OCI-LY1 (cell line): ENCODE results near the gene TMEM178B.

Source experiments
- H2AFZ ChIP-seq: fragments of 200-600 bp; sonication (generic), shearing (Covaris generic); 2 replicates; pipeline ENCODE4 v1.6.0; 2014; ENCODE audit warnings: antibody characterized with exemption, mild to moderate bottlenecking, low read length
- H3F3A ChIP-seq: fragments of 200-600 bp; sonication (generic), shearing (Covaris generic); 2 replicates; pipeline ENCODE4 v1.6.0; 2014; ENCODE audit warnings: mild to moderate bottlenecking, antibody characterized with exemption, low read length, moderate library complexity; ENCODE audit not compliant: insufficient read depth
- H3K27ac ChIP-seq: fragments of 200-600 bp; sonication (generic); 2 replicates; pipeline ENCODE4 v1.5.1; 2014; ENCODE audit warnings: low read length, mixed run types, mild to moderate bottlenecking, low read depth; ENCODE audit not compliant: poor library complexity, severe bottlenecking
- H3K27me3 ChIP-seq: fragments of 200-600 bp; sonication (generic); 2 replicates; pipeline ENCODE4 v1.6.0; 2014; ENCODE audit warnings: antibody characterized with exemption, mild to moderate bottlenecking, low read length, moderate library complexity; ENCODE audit not compliant: insufficient read depth
- H3K36me3 ChIP-seq: fragments of 200-600 bp; sonication (generic); 2 replicates; pipeline ENCODE4 v1.6.1; 2014; ENCODE audit warnings: mild to moderate bottlenecking, antibody characterized with exemption, low read length, moderate library complexity, mixed read lengths; ENCODE audit not compliant: insufficient read depth
- H3K4me1 ChIP-seq: fragments of 200-600 bp; sonication (generic); 2 replicates; pipeline ENCODE4 v1.5.1; 2014; ENCODE audit warnings: mild to moderate bottlenecking, low read length, moderate library complexity; ENCODE audit not compliant: insufficient read depth, severe bottlenecking
- H3K4me2 ChIP-seq: fragments of 200-600 bp; sonication (generic), shearing (Covaris generic); 2 replicates; pipeline ENCODE4 v1.6.1; 2014; ENCODE audit warnings: low read length
- H3K4me3 ChIP-seq: fragments of 200-600 bp; sonication (generic); 2 replicates; pipeline ENCODE4 v1.5.1; 2014; ENCODE audit warnings: low read length, low read depth, mild to moderate bottlenecking, mixed read lengths; ENCODE audit not compliant: poor library complexity, severe bottlenecking
- H3K79me2 ChIP-seq: fragments of 200-600 bp; shearing (Covaris generic); 2 replicates; pipeline ENCODE4 v1.6.1; 2016; ENCODE audit warnings: mixed run types, low read length, mixed read lengths; ENCODE audit not compliant: insufficient read depth
- H3K9ac ChIP-seq: fragments of 200-600 bp; sonication (generic), shearing (Covaris generic); 2 replicates; pipeline ENCODE4 v1.6.1; 2014; ENCODE audit warnings: mild to moderate bottlenecking, low read length, mixed read lengths
- H3K9me2 ChIP-seq: fragments of 200-600 bp; sonication (generic), shearing (Covaris generic); 2 replicates; pipeline ENCODE4 v1.6.1; 2014; ENCODE audit warnings: low read depth, mild to moderate bottlenecking, low read length, mixed read lengths
- H3K9me3 ChIP-seq: fragments of 200-600 bp; shearing (Covaris generic); 2 replicates; pipeline ENCODE4 v1.6.1; 2014; ENCODE audit warnings: low read length, mixed read lengths
- H4K20me1 ChIP-seq: fragments of 200-600 bp; sonication (generic), shearing (Covaris generic); 2 replicates; pipeline ENCODE4 v1.6.0; 2016; ENCODE audit warnings: mild to moderate bottlenecking, low read length; ENCODE audit not compliant: insufficient read depth
- CTCF ChIP-seq: fragments of 200-600 bp; sonication (generic), shearing (Covaris generic); IDR thresholded peaks from 2 replicates; pipeline ENCODE4 v1.5.1; 2017; ENCODE audit warnings: mild to moderate bottlenecking, antibody characterized with exemption, low read length, moderate library complexity, mixed read lengths
- EZH2 ChIP-seq: fragments of 200-600 bp; sonication (generic), shearing (Covaris generic); IDR thresholded peaks from 2 replicates; pipeline ENCODE4 v1.8.0; 2017; ENCODE audit warnings: borderline replicate concordance, mixed run types, mild to moderate bottlenecking, antibody characterized with exemption, low read length, moderate library complexity, mixed read lengths

TMEM178B gene

GRCh38 chr7:141461924-141462323 is 388.1 kb downstream of the TMEM178B start:
- Histone ChIP-seq H3K4me1 (no peaks in the 10 kb centered on the region), H3K9ac (no peak overlapping the region), H3K27ac (no peak overlapping the region), H3K27me3 (no peaks in the 10 kb centered on the region), H3K4me2 (no peak overlapping the region), H3K4me3 (no peak overlapping the region), H3F3A (no peaks in the 10 kb centered on the region), H4K20me1 (no peaks in the 10 kb centered on the region), H3K9me3 (no peaks in the 10 kb centered on the region), H3K79me2 (no peaks in the 10 kb centered on the region), H3K9me2 (no peaks in the 10 kb centered on the region), H3K36me3 (no peaks in the 10 kb centered on the region), H2AFZ (no peak overlapping the region)
- no peak for TF ChIP-seq CTCF
- no peak for TF ChIP-seq EZH2

DNA sequence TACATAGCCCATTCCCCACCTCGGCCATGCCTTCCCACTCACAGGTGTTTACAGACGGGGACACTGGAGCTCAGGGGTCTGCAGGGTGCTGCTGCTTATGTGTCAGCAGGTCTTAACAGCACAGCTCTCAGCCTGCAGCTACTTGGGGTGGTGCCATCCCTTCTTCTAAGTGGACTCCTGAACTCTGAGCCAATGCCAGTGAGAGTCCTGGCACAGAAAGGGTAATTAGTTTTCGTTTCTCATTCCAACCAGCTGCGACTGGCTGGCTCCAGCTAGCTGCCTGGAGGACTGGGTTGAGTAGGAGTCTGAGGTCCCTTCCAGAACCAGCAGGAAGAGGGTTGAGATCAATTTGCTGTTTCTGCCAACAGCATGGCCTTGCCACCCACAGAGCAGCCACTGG is 389.1 kb downstream of the TMEM178B start:
- H3K36me3 ChIP-seq: no peaks in the 10 kb centered on the region
- H3K4me1 ChIP-seq: no peaks in the 10 kb centered on the region
- TF ChIP-seq EZH2: no peak
- TF ChIP-seq CTCF: no peak
- H3K9me3 ChIP-seq: no peaks in the 10 kb centered on the region
- no peak overlapping the region for H3K4me3 ChIP-seq
- H3K9ac ChIP-seq: no peak overlapping the region
- H3K4me2 ChIP-seq: no peak overlapping the region
- H4K20me1 ChIP-seq: no peaks in the 10 kb centered on the region
- H3K27me3 ChIP-seq: no peaks in the 10 kb centered on the region
- H3K79me2 ChIP-seq: no peaks in the 10 kb centered on the region
- no peak overlapping the region for H2AFZ ChIP-seq
- H3F3A ChIP-seq: no peaks in the 10 kb centered on the region
- no peak overlapping the region for H3K27ac ChIP-seq
- H3K9me2 ChIP-seq: no peaks in the 10 kb centered on the region

GRCh38 chr7:141463986-141464385 is 390.1 kb downstream of the TMEM178B start:
- Histone ChIP-seq H3K4me1 (no peaks in the 10 kb centered on the region), H3K9me3 (no peaks in the 10 kb centered on the region), H2AFZ (no peak overlapping the region), H4K20me1 (no peaks in the 10 kb centered on the region), H3K9me2 (no peaks in the 10 kb centered on the region), H3K4me3 (no peak overlapping the region), H3F3A (no peaks in the 10 kb centered on the region), H3K27ac (no peak overlapping the region), H3K36me3 (no peaks in the 10 kb centered on the region), H3K79me2 (no peaks in the 10 kb centered on the region), H3K27me3 (no peaks in the 10 kb centered on the region), H3K9ac (no peak overlapping the region), H3K4me2 (no peak overlapping the region)
- no peak for TF ChIP-seq CTCF
- TF ChIP-seq EZH2: no peak
